ENCODE data around the gene KLHL13. TPM values are rescaled to one million over a fixed set of nuclear protein-coding genes. Genes with fewer than 3 reads are reported as not detected.
A peak's percentile ranks its signal among the peaks of the same experiment; 100 is the strongest.

The KLHL13 gene
- total RNA-seq, 1 experiment from 2014 or later: 4.2 TPM

GRCh38 chrX:118115953-118116712, 477 bp downstream of the KLHL13 start:
- H3K9ac ChIP-seq (ENCODE audit: low read length): peak overlapping the region; percentile 51
- ChIA-PET CTCF (no interaction called here), RAD21 (ENCODE audit: low non-redundant PET in 1 of 2, low total read pairs in 2 of 2, uncharacterized antibody in 2 of 2, unreplicated experiment in 2 of 2) (no interaction called here), POLR2A (no interaction called here)
- peak overlapping the region; percentile 75 for H3K4me2 ChIP-seq (ENCODE audit: low read length)
- DNase-seq (ENCODE audit: low read depth, low spot score) (no peak), ATAC-seq (peak; percentile 64)
- no peaks in the 10 kb centered on the region for H3K9me2 ChIP-seq (ENCODE audit: insufficient read depth)
- peak overlapping the region; percentile 35; the same call in 1 of the 2 replicates for H3K27ac ChIP-seq (ENCODE audit: low read depth, low read length)
- peak overlapping the region; percentile 54 for H2AFZ ChIP-seq (ENCODE audit: low read depth, low read length, poor library complexity, severe bottlenecking)
- H3K9me3 ChIP-seq (ENCODE audit: control insufficient read depth in 1 of 2, insufficient read depth in 1 of 2, low read depth in 1 of 2, low read length in 2 of 2): no peaks in the 10 kb centered on the region
- TF ChIP-seq SP1 (IDR thresholded peaks at IDR 0.05; ENCODE audit: low read depth): no peak
- TF ChIP-seq, protein P1, sequence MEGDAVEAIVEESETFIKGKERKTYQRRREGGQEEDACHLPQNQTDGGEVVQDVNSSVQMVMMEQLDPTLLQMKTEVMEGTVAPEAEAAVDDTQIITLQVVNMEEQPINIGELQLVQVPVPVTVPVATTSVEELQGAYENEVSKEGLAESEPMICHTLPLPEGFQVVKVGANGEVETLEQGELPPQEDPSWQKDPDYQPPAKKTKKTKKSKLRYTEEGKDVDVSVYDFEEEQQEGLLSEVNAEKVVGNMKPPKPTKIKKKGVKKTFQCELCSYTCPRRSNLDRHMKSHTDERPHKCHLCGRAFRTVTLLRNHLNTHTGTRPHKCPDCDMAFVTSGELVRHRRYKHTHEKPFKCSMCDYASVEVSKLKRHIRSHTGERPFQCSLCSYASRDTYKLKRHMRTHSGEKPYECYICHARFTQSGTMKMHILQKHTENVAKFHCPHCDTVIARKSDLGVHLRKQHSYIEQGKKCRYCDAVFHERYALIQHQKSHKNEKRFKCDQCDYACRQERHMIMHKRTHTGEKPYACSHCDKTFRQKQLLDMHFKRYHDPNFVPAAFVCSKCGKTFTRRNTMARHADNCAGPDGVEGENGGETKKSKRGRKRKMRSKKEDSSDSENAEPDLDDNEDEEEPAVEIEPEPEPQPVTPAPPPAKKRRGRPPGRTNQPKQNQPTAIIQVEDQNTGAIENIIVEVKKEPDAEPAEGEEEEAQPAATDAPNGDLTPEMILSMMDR (IDR thresholded peaks at IDR 0.05 in 2 of 3, conservative IDR thresholded peaks at IDR 0.05 in 1 of 3; ENCODE audit: borderline replicate concordance in 1 of 3, insufficient read depth in 1 of 3, low read depth in 2 of 3, low read length in 2 of 3): no peak
- no peak for TF ChIP-seq SIN3A (IDR thresholded peaks at IDR 0.05; ENCODE audit: low read depth)
- peak; percentile 40; the same call in 1 of the 2 replicates for TF ChIP-seq MAX (IDR thresholded peaks at IDR 0.05)
- no TSS peak for BruUV-seq (replicated peaks)
- H3K4me1 ChIP-seq (ENCODE audit: control insufficient read depth in 1 of 2, insufficient read depth in 2 of 2, low read length in 2 of 2): peaks cover 0 to 10% of the 10 kb centered on the region in 2 experiments; a peak in 3 of 4 replicates
- no peaks in the 10 kb centered on the region for H3K36me3 ChIP-seq (ENCODE audit: control insufficient read depth in 1 of 2, insufficient read depth in 2 of 2, low read length in 2 of 2)
- H3K4me3 ChIP-seq (replicated peaks in 1 of 2; ENCODE audit: low read depth in 1 of 2, low read length in 2 of 2): peak overlapping the region; percentile 52 to 61
- H3K79me2 ChIP-seq (ENCODE audit: insufficient read depth, low read length): no peaks in the 10 kb centered on the region
- no peaks in the 10 kb centered on the region for H3K27me3 ChIP-seq (ENCODE audit: insufficient read depth, low read length)
- H4K20me1 ChIP-seq (ENCODE audit: insufficient read depth): no peaks in the 10 kb centered on the region
- intact Hi-C loops (cut with micrococcal nuclease): no loop called here

GRCh38 chrX:118114971-118115370, 1.6 kb downstream of the KLHL13 start:
- H3K79me2 ChIP-seq (ENCODE audit: insufficient read depth, low read length): no peaks in the 10 kb centered on the region
- BruUV-seq (replicated peaks): no TSS peak
- H3K4me3 ChIP-seq (replicated peaks in 1 of 2; ENCODE audit: low read depth in 1 of 2, low read length in 2 of 2): no peak overlapping the region
- no peak overlapping the region for H3K4me2 ChIP-seq (ENCODE audit: low read length)
- RAD21 ChIA-PET (ENCODE audit: low non-redundant PET in 1 of 2, low total read pairs in 2 of 2, uncharacterized antibody in 2 of 2, unreplicated experiment in 2 of 2): interaction anchor here in 1 of 2 experiments (0.5 kb wide), 1 partner anchor 9 kb away, joined by 3 read pairs; no protein-coding TSS in a partner anchor
- no peaks in the 10 kb centered on the region for H3K36me3 ChIP-seq (ENCODE audit: control insufficient read depth in 1 of 2, insufficient read depth in 2 of 2, low read length in 2 of 2)
- TF ChIP-seq ELF1 (IDR thresholded peaks at IDR 0.05; ENCODE audit: borderline replicate concordance, low read depth) (no peak), POLR2A (IDR thresholded peaks at IDR 0.05; ENCODE audit: borderline replicate concordance, extremely low read depth, insufficient read depth, insufficient read length) (no peak), POLR2AphosphoS5 (IDR thresholded peaks at IDR 0.05; ENCODE audit: low read depth, low read length) (no peak), SIN3A (IDR thresholded peaks at IDR 0.05; ENCODE audit: low read depth) (no peak), SRF (IDR thresholded peaks at IDR 0.05; ENCODE audit: low read depth) (no peak), JUND (IDR thresholded peaks at IDR 0.05) (no peak), EZH2 (IDR thresholded peaks at IDR 0.05) (no peak)
- TF ChIP-seq, protein P1 (IDR thresholded peaks at IDR 0.05 in 2 of 3, conservative IDR thresholded peaks at IDR 0.05 in 1 of 3; ENCODE audit: borderline replicate concordance in 1 of 3, insufficient read depth in 1 of 3, low read depth in 2 of 3, low read length in 2 of 3): no peak
- CTCF ChIA-PET: interaction anchor here (1.3 kb wide), 1 partner anchor 130 kb away, joined by 3 read pairs; no protein-coding TSS in a partner anchor
- peaks cover 0 to 10% of the 10 kb centered on the region in 2 experiments; a peak in 3 of 4 replicates for H3K4me1 ChIP-seq (ENCODE audit: control insufficient read depth in 1 of 2, insufficient read depth in 2 of 2, low read length in 2 of 2)
- H3K9me2 ChIP-seq (ENCODE audit: insufficient read depth): no peaks in the 10 kb centered on the region
- ATAC-seq: no peak
- no peaks in the 10 kb centered on the region for H3K9me3 ChIP-seq (ENCODE audit: control insufficient read depth in 1 of 2, insufficient read depth in 1 of 2, low read depth in 1 of 2, low read length in 2 of 2)
- intact Hi-C loops (cut with micrococcal nuclease): no loop called here
- no peak for DNase-seq (ENCODE audit: low read depth, low spot score)
- no peak overlapping the region for H2AFZ ChIP-seq (ENCODE audit: low read depth, low read length, poor library complexity, severe bottlenecking)
- H3K27ac ChIP-seq (ENCODE audit: low read depth, low read length): no peak overlapping the region
- no peak overlapping the region for H3K9ac ChIP-seq (ENCODE audit: low read length)
- H3K27me3 ChIP-seq (ENCODE audit: insufficient read depth, low read length): no peaks in the 10 kb centered on the region
- H4K20me1 ChIP-seq (ENCODE audit: insufficient read depth): no peaks in the 10 kb centered on the region
- POLR2A ChIA-PET: no interaction called here

All from HCT116 (cell line).